Ovary (tissue), 9 donors: ENCODE data around the gene WDFY4. TPM values are rescaled to one million over a fixed set of nuclear protein-coding genes. Genes with fewer than 3 reads are reported as not detected.
"Not testable (repeated sequence)": the region's sequence is repeated elsewhere in the genome, so short reads cannot be mapped to it uniquely, and the experiment has no call there.

Experiments
- DNase-seq, 5 donors: peaks; one replicate each; pipeline ENCODE4 v3.0.0-alpha.2; 2019 to 2020
- H3K27ac ChIP-seq, 2 donors: fragments of 200-600 bp; one replicate each; pipeline versions ENCODE4 v1.5.1 to v1.8.0; 2019 to 2022
- H3K27me3 ChIP-seq: fragments of 200-600 bp; one replicate; pipeline ENCODE4 v1.8.0; 2022
- H3K36me3 ChIP-seq: fragments of 200-600 bp; sonication (generic); one replicate; pipeline ENCODE4 v1.5.1; 2019
- H3K4me1 ChIP-seq: one replicate; pipeline ENCODE4 v1.8.1; 2013; ENCODE audit warnings: mild to moderate bottlenecking, moderate library complexity; ENCODE audit not compliant: insufficient read depth
- H3K4me3 ChIP-seq: fragments of 200-600 bp; sonication (generic); one replicate; pipeline ENCODE4 v1.5.1; 2017
- H3K9me3 ChIP-seq, 2 donors: fragments of 200-600 bp in 1 of 2; sonication (generic) in 1 of 2; one replicate each; pipeline versions ENCODE4 v1.5.1 to v1.8.1; 2013 to 2019; ENCODE audit warnings: mild to moderate bottlenecking in 1 of 2, moderate library complexity in 1 of 2
- EP300 ChIP-seq: sonication (generic); formaldehyde crosslinking; IDR thresholded peaks from one replicate; pipeline ENCODE4 v1.6.1; 2017; ENCODE audit warnings: antibody characterized with exemption
- POLR2A ChIP-seq: fragments of 450-650 bp; IDR thresholded peaks from one replicate; pipeline ENCODE4 v1.6.1; 2017; ENCODE audit warnings: antibody characterized with exemption, mild to moderate bottlenecking, moderate library complexity
- WGBS, 3 donors: extraction: QIAGEN DNeasy Blood & Tissue Kit in 1 of 3; methylation state at CpG; one replicate each; pipeline versions ENCODE4 v1.1.5 to v1.1.7; 2013 to 2017; 5-methylcytosine and 5-hydroxymethylcytosine counted together
- intact Hi-C, 4 donors: fragments of 100-400 bp; cut with DNase I; formaldehyde crosslinking; loops; one replicate each; pipeline versions ENCODE4 v1.11.0 to v1.15.1; 2022 to 2023
- polyA plus RNA-seq, 2 donors: library from polyadenylated mRNA; stranded (reverse); fragments of 200-250 nt in 1 of 2; fragments of 350-450 nt in 1 of 2; fragmentation: Illumina TruSeq in 1 of 2; extraction: RNeasy Lipid Tissue Mini Kit (QIAGEN cat#74804) in 1 of 2; gene quantifications; one replicate each; pipeline ENCODE4 v1.2.3, GENCODE V29; 2013 to 2014
- total RNA-seq, 7 donors: library from RNA; depleted of rRNA in 2 of 7; stranded (reverse); fragments of >200 nt in 2 of 7; fragmentation: NEBNext Ultra II Directional in 3 of 7; extraction: Animal tissue kit (Norgen Biotek cat#: 25700) in 3 of 7; gene quantifications; one replicate each; pipeline versions ENCODE4 v1.1.0 to v1.2.4, GENCODE V29; 2016 to 2023
- TF ChIP-seq, protein P1 (sequence below), 3 donors: fragments of 450-650 bp in 2 of 3; fragments of 200-600 bp in 1 of 3; IDR thresholded peaks; one replicate each; pipeline versions ENCODE4 v1.5.1 to v1.8.0; 2016 to 2022; ENCODE audit warnings: antibody characterized with exemption in 3 of 3, mild to moderate bottlenecking in 1 of 3
- donor health status: DM: no; HTN: no; CAD: no; lungs with moderate emphysema.
- donor health status: DM: no; HTN: no; CAD: no.
- donor health status: Bipolar disorder and iron deficiency.
- donor health status: DM: yes; HTN: yes; CAD: no.
- donor health status: DM: no; HTN: no; CAD: no.
- donor health status: DM: yes; HTN: yes; CAD: no.

Gene WDFY4
- total and polyA plus RNA-seq, 9 donors, result 0.54 to 4.2 (median 1.7) TPM

DNA sequence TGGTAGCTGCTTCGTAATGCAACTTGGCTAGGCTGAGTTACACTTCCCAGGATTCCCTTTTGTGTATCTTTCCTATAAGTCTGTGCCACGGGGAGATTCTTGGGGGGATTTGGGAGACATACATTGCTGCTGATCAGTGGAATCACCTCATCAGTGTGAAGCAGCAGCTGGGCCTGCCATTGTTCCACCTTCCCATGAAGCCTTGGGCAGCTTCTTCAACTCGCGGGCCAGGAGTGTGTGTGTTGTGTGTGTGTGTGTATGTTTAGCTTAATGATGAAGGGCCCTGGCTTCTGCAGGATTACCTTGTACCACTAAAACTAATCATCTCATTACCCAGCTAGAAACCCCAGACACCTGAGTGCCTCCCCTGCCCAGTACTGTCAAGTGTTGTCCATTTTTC, 46.5 kb upstream of the WDFY4 start:
- H3K27ac ChIP-seq, result no peak overlapping the region
- H3K4me1 ChIP-seq, result no peaks in the 10 kb centered on the region
- DNase-seq, result no peak
- TF ChIP-seq, protein P1, sequence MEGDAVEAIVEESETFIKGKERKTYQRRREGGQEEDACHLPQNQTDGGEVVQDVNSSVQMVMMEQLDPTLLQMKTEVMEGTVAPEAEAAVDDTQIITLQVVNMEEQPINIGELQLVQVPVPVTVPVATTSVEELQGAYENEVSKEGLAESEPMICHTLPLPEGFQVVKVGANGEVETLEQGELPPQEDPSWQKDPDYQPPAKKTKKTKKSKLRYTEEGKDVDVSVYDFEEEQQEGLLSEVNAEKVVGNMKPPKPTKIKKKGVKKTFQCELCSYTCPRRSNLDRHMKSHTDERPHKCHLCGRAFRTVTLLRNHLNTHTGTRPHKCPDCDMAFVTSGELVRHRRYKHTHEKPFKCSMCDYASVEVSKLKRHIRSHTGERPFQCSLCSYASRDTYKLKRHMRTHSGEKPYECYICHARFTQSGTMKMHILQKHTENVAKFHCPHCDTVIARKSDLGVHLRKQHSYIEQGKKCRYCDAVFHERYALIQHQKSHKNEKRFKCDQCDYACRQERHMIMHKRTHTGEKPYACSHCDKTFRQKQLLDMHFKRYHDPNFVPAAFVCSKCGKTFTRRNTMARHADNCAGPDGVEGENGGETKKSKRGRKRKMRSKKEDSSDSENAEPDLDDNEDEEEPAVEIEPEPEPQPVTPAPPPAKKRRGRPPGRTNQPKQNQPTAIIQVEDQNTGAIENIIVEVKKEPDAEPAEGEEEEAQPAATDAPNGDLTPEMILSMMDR (IDR thresholded peaks at IDR 0.05), result no peak
- TF ChIP-seq EP300 (no peak), POLR2A (no peak)
- no peaks in the 10 kb centered on the region for H3K9me3 ChIP-seq
- intact Hi-C loops, result no loop called here
- no peaks in the 10 kb centered on the region for H3K27me3 ChIP-seq
- H3K4me3 ChIP-seq, result no peak overlapping the region
- no peaks in the 10 kb centered on the region for H3K36me3 ChIP-seq
- whole genome bisulfite sequencing, 3 donors, result 81 to 94% (median 89%) methylated on average over 4 of the region's 4 CpGs

DNA sequence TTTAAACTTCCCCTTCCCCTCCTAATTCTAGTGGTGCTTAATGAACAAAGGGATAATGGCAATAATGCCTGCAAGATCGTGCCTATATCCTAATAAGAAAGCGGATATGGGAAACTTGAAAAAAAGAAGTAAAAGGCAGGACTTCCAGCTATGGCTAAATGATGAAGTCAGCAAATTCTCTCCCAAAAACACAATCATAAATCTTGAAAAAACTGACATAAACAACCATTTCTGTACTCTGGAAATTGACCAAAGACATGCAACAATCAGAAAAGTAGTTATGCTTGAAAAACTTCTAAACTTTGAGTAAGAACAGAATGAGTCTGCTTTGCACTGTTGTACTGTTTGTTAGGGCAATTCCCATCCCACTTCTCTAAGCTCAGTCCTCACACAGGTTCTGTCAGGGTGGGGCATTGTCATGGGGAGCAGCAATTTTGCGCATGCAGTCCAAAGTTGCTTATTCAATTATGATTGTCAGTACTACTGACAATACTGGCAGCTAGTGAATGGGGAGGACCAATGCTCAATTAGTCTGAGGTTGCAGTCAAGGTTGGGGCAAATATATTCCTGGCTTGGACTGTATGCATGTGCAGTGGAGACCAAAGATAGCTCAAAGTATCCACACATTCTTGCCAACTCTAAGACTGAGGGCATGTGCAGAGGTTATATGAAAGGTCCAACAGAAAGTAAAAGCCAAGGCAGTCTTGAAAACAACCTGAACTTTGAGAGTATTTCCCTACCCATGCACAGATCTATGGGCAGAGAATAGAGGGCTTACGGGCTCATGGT, 45.7 kb upstream of the WDFY4 start:
- TF ChIP-seq EP300 (no peak), POLR2A (no peak)
- TF ChIP-seq, protein P1 (IDR thresholded peaks at IDR 0.05), result no peak
- DNase-seq, result no peak

DNA sequence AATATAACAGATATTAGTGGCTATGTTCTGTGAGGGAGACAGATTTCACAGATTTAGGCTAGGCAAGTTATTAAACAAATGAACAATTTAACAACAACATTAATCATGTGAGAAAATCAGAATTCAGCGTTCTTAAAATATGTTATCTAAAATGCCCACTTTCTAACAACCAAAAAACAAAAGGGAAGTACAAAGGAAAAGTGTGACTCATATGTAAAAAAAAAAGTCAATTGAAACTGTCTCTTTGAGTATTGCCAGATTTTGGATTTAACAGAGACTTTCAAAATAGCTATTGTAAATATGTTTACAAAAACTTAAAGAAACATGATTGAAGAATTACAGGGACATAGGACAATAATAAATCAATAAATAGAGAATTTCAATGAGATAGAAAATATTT, 45.0 kb upstream of the WDFY4 start:
- 51 to 79% (median 70%) methylated on average over 1 of the region's 1 CpG for WGBS, 3 donors
- TF ChIP-seq, protein P1 (IDR thresholded peaks at IDR 0.05), result no peak
- TF ChIP-seq EP300 (no peak), POLR2A (no peak)

More for the DNA sequence above, 45.7 kb upstream of the WDFY4 start:
- Histone ChIP-seq H3K9me3 (no peaks in the 10 kb centered on the region), H3K36me3 (no peaks in the 10 kb centered on the region), H3K4me1 (no peaks in the 10 kb centered on the region), H3K27me3 (no peaks in the 10 kb centered on the region), H3K4me3 (no peak overlapping the region), H3K27ac (no peak overlapping the region)
- WGBS, 3 donors, result 80 to 82% (median 81%) methylated on average over 4 of the region's 4 CpGs
- intact Hi-C loops, result no loop called here

DNA sequence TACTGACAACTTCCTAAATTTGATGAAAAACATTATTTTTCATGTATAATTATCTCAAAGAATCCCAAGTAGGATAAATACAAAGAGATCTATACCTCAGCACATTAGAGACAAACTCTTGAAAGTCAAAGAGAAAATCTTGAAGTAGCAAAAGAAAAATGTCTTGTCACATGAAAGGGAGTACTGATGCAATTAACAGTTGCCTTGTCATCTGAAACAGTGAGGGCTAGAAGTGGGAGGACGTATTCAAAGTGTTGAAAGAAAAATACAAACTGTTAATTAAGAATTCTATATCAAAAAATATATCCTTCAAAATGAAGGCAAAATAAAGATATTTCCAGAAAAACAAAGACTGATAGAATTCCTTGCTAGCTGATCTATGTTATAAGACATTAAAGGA, 44.3 kb upstream of the WDFY4 start:
- WGBS, 3 donors, result 22 to 63% (median 42%) methylated on average over 1 of the region's 1 CpG
- Histone ChIP-seq H3K9me3 (no peaks in the 10 kb centered on the region), H3K4me3 (no peak overlapping the region), H3K4me1 (no peaks in the 10 kb centered on the region), H3K27ac (no peak overlapping the region), H3K36me3 (no peaks in the 10 kb centered on the region), H3K27me3 (no peaks in the 10 kb centered on the region)
- intact Hi-C loops, result no loop called here
- TF ChIP-seq EP300 (no peak), POLR2A (no peak)
- TF ChIP-seq, protein P1 (IDR thresholded peaks at IDR 0.05), result no peak
- no peak for DNase-seq

More for the DNA sequence above, 45.0 kb upstream of the WDFY4 start:
- no peak for DNase-seq
- H3K27me3 ChIP-seq, result no peaks in the 10 kb centered on the region
- no peaks in the 10 kb centered on the region for H3K9me3 ChIP-seq
- H3K4me1 ChIP-seq, result no peaks in the 10 kb centered on the region
- H3K4me3 ChIP-seq, result no peak overlapping the region
- H3K27ac ChIP-seq, result no peak overlapping the region
- intact Hi-C loops, result no loop called here
- H3K36me3 ChIP-seq, result no peaks in the 10 kb centered on the region

DNA sequence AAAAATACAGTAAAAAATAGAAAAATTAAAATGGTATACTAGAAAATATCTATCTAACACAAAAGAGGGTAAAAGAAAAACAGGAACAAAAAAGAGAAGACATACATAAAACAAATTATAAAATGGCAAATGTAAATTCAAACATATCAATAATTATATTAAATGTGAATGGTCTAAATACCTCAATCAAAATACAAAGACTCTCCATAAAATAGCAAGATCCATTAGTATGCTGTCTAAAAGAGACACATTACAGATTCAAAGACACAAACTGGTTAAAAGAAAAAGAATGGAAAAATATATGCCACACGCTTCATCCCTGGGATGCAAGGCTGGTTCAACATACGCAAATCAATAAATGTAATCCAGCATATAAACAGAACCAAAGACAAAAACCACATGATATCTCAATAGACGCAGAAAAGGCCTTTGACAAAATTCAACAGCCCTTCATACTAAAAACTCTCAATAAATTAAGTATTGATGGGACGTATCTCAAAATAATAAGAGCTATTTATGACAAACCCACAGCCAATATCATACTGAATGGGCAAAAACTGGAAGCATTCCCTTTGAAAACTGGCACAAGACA, 43.5 kb upstream of the WDFY4 start:
- DNase-seq, H3K4me1 ChIP-seq, intact Hi-C loops, H3K36me3 ChIP-seq, H3K27me3 ChIP-seq, H3K4me3 ChIP-seq, H3K27ac ChIP-seq, H3K9me3 ChIP-seq: not testable (repeated sequence)
- WGBS, 3 donors, result 93 to 97% (median 96%) methylated on average over 4 of the region's 4 CpGs
